Suprapubic skin (tissue), 4 donors: ENCODE measurements around the gene DTNB. TPM values are rescaled to one million over a fixed set of nuclear protein-coding genes. Genes with fewer than 3 reads are reported as not detected.
"Not testable (repeated sequence)": the region's sequence is repeated elsewhere in the genome, so short reads cannot be mapped to it uniquely, and the experiment has no call there.

Source experiments
- DNase-seq, 2 donors: peaks; one replicate each; pipeline ENCODE4 v3.0.0-alpha.2; 2019; ENCODE audit warnings: low spot score in 2 of 2
- H3K27ac ChIP-seq: fragments of 200-600 bp; sonication (generic); one replicate; pipeline ENCODE4 v1.5.1; 2019
- H3K27me3 ChIP-seq: fragments of 200-600 bp; sonication (generic); one replicate; pipeline ENCODE4 v1.5.1; 2019
- H3K36me3 ChIP-seq: fragments of 200-600 bp; sonication (generic); one replicate; pipeline ENCODE4 v1.5.1; 2019
- H3K4me1 ChIP-seq: fragments of 200-600 bp; sonication (generic); one replicate; pipeline ENCODE4 v1.5.1; 2019
- H3K4me3 ChIP-seq: fragments of 200-600 bp; sonication (generic); one replicate; pipeline ENCODE4 v1.5.1; 2019; ENCODE audit warnings: mild to moderate bottlenecking
- H3K9me3 ChIP-seq: fragments of 200-600 bp; sonication (generic); one replicate; pipeline ENCODE4 v1.5.1; 2019
- CTCF ChIP-seq, 2 donors: fragments of 200-600 bp in 1 of 2; fragments of 450-650 bp in 1 of 2; sonication (generic) in 1 of 2; IDR thresholded peaks; one replicate each; pipeline ENCODE4 v1.5.1; 2016 to 2019; ENCODE audit warnings: antibody characterized with exemption in 2 of 2, mild to moderate bottlenecking in 1 of 2, moderate library complexity in 1 of 2
- EP300 ChIP-seq: sonication (generic); formaldehyde crosslinking; IDR thresholded peaks from one replicate; pipeline ENCODE4 v1.6.1; 2017; ENCODE audit warnings: antibody characterized with exemption
- POLR2A ChIP-seq, 2 donors: fragments of 450-650 bp; IDR thresholded peaks; one replicate each; pipeline ENCODE4 v1.6.1; 2017; ENCODE audit warnings: antibody characterized with exemption in 2 of 2, mild to moderate bottlenecking in 2 of 2, moderate library complexity in 2 of 2
- POLR2AphosphoS5 ChIP-seq, 3 donors: sonication (generic); formaldehyde crosslinking; IDR thresholded peaks; one replicate each; pipeline ENCODE4 v1.6.1; 2017; ENCODE audit warnings: antibody characterized with exemption in 3 of 3
- WGBS: methylation state at CpG from one replicate; pipeline ENCODE4 v1.1.5; 2018; 5-methylcytosine and 5-hydroxymethylcytosine counted together
- total RNA-seq, 4 donors: library from RNA; depleted of rRNA; stranded (reverse); fragments of >200 nt; gene quantifications; one replicate each; pipeline ENCODE4 v1.1.0, GENCODE V29; 2016

The DTNB gene
- total RNA-seq, 4 donors from 2014 or later: 11.8 to 40.1 (median 24.1) TPM

GRCh38 chr2:25534455-25534854 lies 138.9 kb downstream of the DTNB start:
- WGBS: 99% methylated on average over 14 of the region's 26 CpGs
- Histone ChIP-seq H3K27ac (no peak overlapping the region), H3K27me3 (no peaks in the 10 kb centered on the region)

GRCh38 chr2:25533771-25534170 lies 139.6 kb downstream of the DTNB start:
- not testable (repeated sequence) for H3K4me3 ChIP-seq, H3K27me3 ChIP-seq, H3K9me3 ChIP-seq, DNase-seq, H3K4me1 ChIP-seq, H3K36me3 ChIP-seq, H3K27ac ChIP-seq
- 87% methylated on average over 5 of the region's 5 CpGs for WGBS

More at GRCh38 chr2:25534455-25534854, 138.9 kb downstream of the DTNB start:
- H3K9me3 ChIP-seq: no peaks in the 10 kb centered on the region
- H3K4me3 ChIP-seq: no peak overlapping the region
- peaks cover 10% of the 10 kb centered on the region for H3K36me3 ChIP-seq
- DNase-seq: no peak
- H3K4me1 ChIP-seq: no peaks in the 10 kb centered on the region
- no peak for TF ChIP-seq CTCF (IDR thresholded peaks at IDR 0.05)
- TF ChIP-seq POLR2A (IDR thresholded peaks at IDR 0.05): no peak
- TF ChIP-seq POLR2AphosphoS5 (IDR thresholded peaks at IDR 0.05): no peak

GRCh38 chr2:25532521-25532920 lies 140.9 kb downstream of the DTNB start:
- no peak for DNase-seq
- peaks cover 10% of the 10 kb centered on the region for H3K36me3 ChIP-seq
- 90% methylated on average over 2 of the region's 2 CpGs for WGBS
- H3K4me3 ChIP-seq: no peak overlapping the region
- TF ChIP-seq POLR2A (IDR thresholded peaks at IDR 0.05): no peak
- TF ChIP-seq CTCF (IDR thresholded peaks at IDR 0.05): no peak
- TF ChIP-seq POLR2AphosphoS5 (IDR thresholded peaks at IDR 0.05): no peak
- TF ChIP-seq EP300: no peak
- no peaks in the 10 kb centered on the region for H3K9me3 ChIP-seq
- H3K27me3 ChIP-seq: no peaks in the 10 kb centered on the region
- H3K27ac ChIP-seq: no peak overlapping the region
- no peaks in the 10 kb centered on the region for H3K4me1 ChIP-seq

GRCh38 chr2:25529034-25529433 lies 144.3 kb downstream of the DTNB start:
- TF ChIP-seq EP300: no peak
- no peak for TF ChIP-seq POLR2A (IDR thresholded peaks at IDR 0.05)
- TF ChIP-seq POLR2AphosphoS5 (IDR thresholded peaks at IDR 0.05): no peak
- TF ChIP-seq CTCF (IDR thresholded peaks at IDR 0.05): no peak
- Histone ChIP-seq H3K36me3 (no peaks in the 10 kb centered on the region), H3K27me3 (no peaks in the 10 kb centered on the region), H3K4me3 (no peak overlapping the region), H3K27ac (no peak overlapping the region), H3K4me1 (no peaks in the 10 kb centered on the region), H3K9me3 (no peaks in the 10 kb centered on the region)
- no peak for DNase-seq
- 72% methylated on average over 3 of the region's 3 CpGs for WGBS

- Histone ChIP-seq H3K27ac (no peak overlapping the region), H3K4me3 (no peak overlapping the region), H3K9me3 (no peaks in the 10 kb centered on the region), H3K36me3 (no peaks in the 10 kb centered on the region), H3K27me3 (no peaks in the 10 kb centered on the region), H3K4me1 (no peaks in the 10 kb centered on the region)
- TF ChIP-seq EP300: no peak
- no peak for TF ChIP-seq POLR2A (IDR thresholded peaks at IDR 0.05)
- no peak for TF ChIP-seq POLR2AphosphoS5 (IDR thresholded peaks at IDR 0.05)
- TF ChIP-seq CTCF (IDR thresholded peaks at IDR 0.05): no peak
- WGBS: 77% methylated on average over 4 of the region's 4 CpGs
- no peak for DNase-seq
These were observed 145.2 kb downstream of the DTNB start for GRCh38 chr2:25528173-25528572.

GRCh38 chr2:25524507-25524906 lies 148.9 kb downstream of the DTNB start:
- TF ChIP-seq CTCF (IDR thresholded peaks at IDR 0.05) (no peak), EP300 (no peak), POLR2A (IDR thresholded peaks at IDR 0.05) (no peak), POLR2AphosphoS5 (IDR thresholded peaks at IDR 0.05) (no peak)
- Histone ChIP-seq H3K36me3 (no peaks in the 10 kb centered on the region), H3K27me3 (no peaks in the 10 kb centered on the region), H3K4me1 (peaks cover 10% of the 10 kb centered on the region), H3K4me3 (no peak overlapping the region), H3K9me3 (no peaks in the 10 kb centered on the region), H3K27ac (no peak overlapping the region)
- WGBS: 90% methylated on average over 5 of the region's 5 CpGs
- DNase-seq: no peak
